HepG2 (cell line): ENCODE measurements around the gene LSM2. TPM values are rescaled to one million over a fixed set of nuclear protein-coding genes. Genes with fewer than 3 reads are reported as not detected.

Experiments used
- CAMTA2 ChIP-seq: sonication (generic); formaldehyde crosslinking; IDR thresholded peaks from 2 replicates; pipeline ENCODE4 v1.4.0; 2020; ENCODE audit warnings: mild to moderate bottlenecking, missing genetic modification reagents, borderline replicate concordance
- KAT2B ChIP-seq: fragments of 150-350 bp; IDR thresholded peaks from 2 replicates; pipeline ENCODE4 v1.6.1; 2014; ENCODE audit warnings: low read depth, low read length, borderline replicate concordance
- NCOA5 ChIP-seq: sonication (generic); formaldehyde crosslinking; IDR thresholded peaks from 2 replicates; pipeline ENCODE4 v1.4.0; 2020; ENCODE audit warnings: missing genetic modification reagents
- ZC3H4 ChIP-seq: sonication (generic); formaldehyde crosslinking; IDR thresholded peaks from 2 replicates; pipeline ENCODE4 v1.4.0; 2020; ENCODE audit warnings: missing genetic modification reagents, borderline replicate concordance
- ZNF33B ChIP-seq: sonication (generic); formaldehyde crosslinking; IDR thresholded peaks from 2 replicates; pipeline ENCODE4 v1.5.1; 2020; ENCODE audit warnings: mild to moderate bottlenecking, missing genetic modification reagents
- ZNF605 ChIP-seq: sonication (generic); formaldehyde crosslinking; IDR thresholded peaks from 2 replicates; pipeline ENCODE4 v1.8.0; 2022; ENCODE audit warnings: mild to moderate bottlenecking, missing genetic modification reagents
- ZNF670 ChIP-seq: sonication (generic); formaldehyde crosslinking; IDR thresholded peaks from 2 replicates; pipeline ENCODE4 v1.8.0; 2022; ENCODE audit warnings: mild to moderate bottlenecking, missing genetic modification reagents, borderline replicate concordance
- polyA plus RNA-seq, 8 experiments: library from polyadenylated mRNA; depleted of rRNA in 3 of 8; stranded (reverse) in 7 of 8; unstranded in 1 of 8; fragments of >200 nt; fragmentation: Illumina TruSeq in 4 of 8; extraction: Trizol in 4 of 8; gene quantifications; 2 replicates each; pipeline versions ENCODE4 v1.2.1 to v1.2.3, GENCODE V29; 2011 to 2016; ENCODE audit warnings: low read depth in 4 of 8, missing spikeins in 1 of 8, mixed read lengths in 1 of 8; ENCODE audit not compliant: insufficient read depth in 1 of 8
- total RNA-seq, 5 experiments: library from RNA; depleted of rRNA; stranded (reverse); fragments of >200 nt; fragmentation: Illumina TruSeq; extraction: Trizol; gene quantifications; 2 replicates each; pipeline ENCODE4 v1.2.3, GENCODE V29; 2016; ENCODE audit warnings: low read depth in 1 of 5
- TF ChIP-seq, protein P1 (sequence below), 2 experiments: fragments of 450-650 bp in 1 of 2; sonication (generic) in 1 of 2; formaldehyde crosslinking in 1 of 2; IDR thresholded peaks; 2 replicates each; pipeline versions ENCODE4 v1.6.1 to v1.8.0; 2016 to 2022; ENCODE audit warnings: antibody characterized with exemption in 1 of 2, mild to moderate bottlenecking in 1 of 2, missing genetic modification reagents in 1 of 2
- TF ChIP-seq, protein P2 (sequence below): IDR thresholded peaks from 2 replicates; pipeline ENCODE4 v1.6.1; 2016; ENCODE audit warnings: missing compliant biosample characterization, missing genetic modification reagents, borderline replicate concordance
- TF ChIP-seq, protein P3 (sequence below): sonication (generic); formaldehyde crosslinking; IDR thresholded peaks from 2 replicates; pipeline ENCODE4 v1.4.0; 2020; ENCODE audit warnings: missing genetic modification reagents
- TF ChIP-seq, protein P4 (sequence below): sonication (generic); formaldehyde crosslinking; IDR thresholded peaks from 2 replicates; pipeline ENCODE4 v1.4.0; 2020; ENCODE audit warnings: missing genetic modification reagents, borderline replicate concordance

Gene LSM2
- total and polyA plus RNA-seq, 2 of the 13 experiments (the other 11 are each of a cell fraction or from before 2014, with no cell fraction given), result 69.4 to 90.5 TPM

DNA sequence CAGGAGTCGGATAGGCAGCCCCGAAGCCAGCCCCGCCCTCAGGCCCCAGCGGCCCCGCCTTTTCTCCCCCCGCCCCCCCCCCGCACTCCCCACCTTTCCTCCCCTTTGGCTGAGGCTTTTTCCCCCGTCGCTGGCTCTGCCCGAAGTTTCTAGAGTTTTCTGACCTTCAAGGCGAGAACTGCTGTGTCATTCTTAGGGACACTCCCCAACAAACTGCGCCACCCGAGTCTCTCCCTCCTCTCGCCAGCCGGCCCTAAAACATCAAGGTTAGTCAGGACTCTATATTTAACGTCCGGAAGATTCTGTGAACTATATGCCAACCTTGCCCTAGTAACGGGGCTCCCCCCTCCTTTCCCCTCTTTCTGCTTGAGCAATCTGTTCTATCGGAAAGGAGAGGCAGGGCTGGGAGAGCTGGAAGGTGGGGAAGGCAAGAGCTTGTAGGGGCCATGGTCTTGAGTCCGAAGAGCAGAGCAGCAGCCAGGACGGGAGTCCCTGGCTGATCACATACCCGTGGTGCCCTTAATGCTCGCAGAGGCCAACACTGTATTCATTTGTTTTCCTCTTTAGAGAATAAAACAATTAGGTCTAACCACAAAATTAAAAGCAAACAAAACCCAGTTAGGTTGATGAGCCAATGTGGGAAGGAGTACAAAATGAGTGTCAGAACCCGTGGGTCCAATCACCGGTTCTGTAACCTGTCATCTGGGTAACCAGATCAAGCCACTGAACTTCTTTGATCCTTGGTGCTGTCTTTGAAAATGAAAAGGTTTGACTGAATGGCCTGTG is 15.5 kb upstream of the LSM2 start (continued):
- TF ChIP-seq, protein P1, sequence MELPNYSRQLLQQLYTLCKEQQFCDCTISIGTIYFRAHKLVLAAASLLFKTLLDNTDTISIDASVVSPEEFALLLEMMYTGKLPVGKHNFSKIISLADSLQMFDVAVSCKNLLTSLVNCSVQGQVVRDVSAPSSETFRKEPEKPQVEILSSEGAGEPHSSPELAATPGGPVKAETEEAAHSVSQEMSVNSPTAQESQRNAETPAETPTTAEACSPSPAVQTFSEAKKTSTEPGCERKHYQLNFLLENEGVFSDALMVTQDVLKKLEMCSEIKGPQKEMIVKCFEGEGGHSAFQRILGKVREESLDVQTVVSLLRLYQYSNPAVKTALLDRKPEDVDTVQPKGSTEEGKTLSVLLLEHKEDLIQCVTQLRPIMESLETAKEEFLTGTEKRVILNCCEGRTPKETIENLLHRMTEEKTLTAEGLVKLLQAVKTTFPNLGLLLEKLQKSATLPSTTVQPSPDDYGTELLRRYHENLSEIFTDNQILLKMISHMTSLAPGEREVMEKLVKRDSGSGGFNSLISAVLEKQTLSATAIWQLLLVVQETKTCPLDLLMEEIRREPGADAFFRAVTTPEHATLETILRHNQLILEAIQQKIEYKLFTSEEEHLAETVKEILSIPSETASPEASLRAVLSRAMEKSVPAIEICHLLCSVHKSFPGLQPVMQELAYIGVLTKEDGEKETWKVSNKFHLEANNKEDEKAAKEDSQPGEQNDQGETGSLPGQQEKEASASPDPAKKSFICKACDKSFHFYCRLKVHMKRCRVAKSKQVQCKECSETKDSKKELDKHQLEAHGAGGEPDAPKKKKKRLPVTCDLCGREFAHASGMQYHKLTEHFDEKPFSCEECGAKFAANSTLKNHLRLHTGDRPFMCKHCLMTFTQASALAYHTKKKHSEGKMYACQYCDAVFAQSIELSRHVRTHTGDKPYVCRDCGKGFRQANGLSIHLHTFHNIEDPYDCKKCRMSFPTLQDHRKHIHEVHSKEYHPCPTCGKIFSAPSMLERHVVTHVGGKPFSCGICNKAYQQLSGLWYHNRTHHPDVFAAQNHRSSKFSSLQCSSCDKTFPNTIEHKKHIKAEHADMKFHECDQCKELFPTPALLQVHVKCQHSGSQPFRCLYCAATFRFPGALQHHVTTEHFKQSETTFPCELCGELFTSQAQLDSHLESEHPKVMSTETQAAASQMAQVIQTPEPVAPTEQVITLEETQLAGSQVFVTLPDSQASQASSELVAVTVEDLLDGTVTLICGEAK (IDR thresholded peaks at IDR 0.05), result no peak
- TF ChIP-seq, protein P1 (CRISPR knock-in tag; IDR thresholded peaks at IDR 0.05), result 0 out of 2 replicates have a peak, but pooled peaks have one; percentile 24
- TF ChIP-seq NCOA5 (no peak), KAT2B (no peak), CAMTA2 (no peak), ZNF605 (CRISPR knock-in tag) (peak; percentile 79), ZNF670 (CRISPR knock-in tag) (peak; percentile 78; the same call in 1 of the 2 replicates), ZNF33B (CRISPR knock-in tag) (0 out of 2 replicates have a peak, but pooled peaks have one; percentile 49), ZC3H4 (CRISPR knock-in tag) (no peak)
- TF ChIP-seq, protein P2, sequence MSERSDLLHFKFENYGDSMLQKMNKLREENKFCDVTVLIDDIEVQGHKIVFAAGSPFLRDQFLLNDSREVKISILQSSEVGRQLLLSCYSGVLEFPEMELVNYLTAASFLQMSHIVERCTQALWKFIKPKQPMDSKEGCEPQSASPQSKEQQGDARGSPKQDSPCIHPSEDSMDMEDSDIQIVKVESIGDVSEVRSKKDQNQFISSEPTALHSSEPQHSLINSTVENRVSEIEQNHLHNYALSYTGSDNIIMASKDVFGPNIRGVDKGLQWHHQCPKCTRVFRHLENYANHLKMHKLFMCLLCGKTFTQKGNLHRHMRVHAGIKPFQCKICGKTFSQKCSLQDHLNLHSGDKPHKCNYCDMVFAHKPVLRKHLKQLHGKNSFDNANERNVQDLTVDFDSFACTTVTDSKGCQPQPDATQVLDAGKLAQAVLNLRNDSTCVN (CRISPR knock-in tag), result no peak
- TF ChIP-seq, protein P3, sequence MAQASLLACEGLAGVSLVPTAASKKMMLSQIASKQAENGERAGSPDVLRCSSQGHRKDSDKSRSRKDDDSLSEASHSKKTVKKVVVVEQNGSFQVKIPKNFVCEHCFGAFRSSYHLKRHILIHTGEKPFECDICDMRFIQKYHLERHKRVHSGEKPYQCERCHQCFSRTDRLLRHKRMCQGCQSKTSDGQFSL, result no peak
- TF ChIP-seq, protein P4, sequence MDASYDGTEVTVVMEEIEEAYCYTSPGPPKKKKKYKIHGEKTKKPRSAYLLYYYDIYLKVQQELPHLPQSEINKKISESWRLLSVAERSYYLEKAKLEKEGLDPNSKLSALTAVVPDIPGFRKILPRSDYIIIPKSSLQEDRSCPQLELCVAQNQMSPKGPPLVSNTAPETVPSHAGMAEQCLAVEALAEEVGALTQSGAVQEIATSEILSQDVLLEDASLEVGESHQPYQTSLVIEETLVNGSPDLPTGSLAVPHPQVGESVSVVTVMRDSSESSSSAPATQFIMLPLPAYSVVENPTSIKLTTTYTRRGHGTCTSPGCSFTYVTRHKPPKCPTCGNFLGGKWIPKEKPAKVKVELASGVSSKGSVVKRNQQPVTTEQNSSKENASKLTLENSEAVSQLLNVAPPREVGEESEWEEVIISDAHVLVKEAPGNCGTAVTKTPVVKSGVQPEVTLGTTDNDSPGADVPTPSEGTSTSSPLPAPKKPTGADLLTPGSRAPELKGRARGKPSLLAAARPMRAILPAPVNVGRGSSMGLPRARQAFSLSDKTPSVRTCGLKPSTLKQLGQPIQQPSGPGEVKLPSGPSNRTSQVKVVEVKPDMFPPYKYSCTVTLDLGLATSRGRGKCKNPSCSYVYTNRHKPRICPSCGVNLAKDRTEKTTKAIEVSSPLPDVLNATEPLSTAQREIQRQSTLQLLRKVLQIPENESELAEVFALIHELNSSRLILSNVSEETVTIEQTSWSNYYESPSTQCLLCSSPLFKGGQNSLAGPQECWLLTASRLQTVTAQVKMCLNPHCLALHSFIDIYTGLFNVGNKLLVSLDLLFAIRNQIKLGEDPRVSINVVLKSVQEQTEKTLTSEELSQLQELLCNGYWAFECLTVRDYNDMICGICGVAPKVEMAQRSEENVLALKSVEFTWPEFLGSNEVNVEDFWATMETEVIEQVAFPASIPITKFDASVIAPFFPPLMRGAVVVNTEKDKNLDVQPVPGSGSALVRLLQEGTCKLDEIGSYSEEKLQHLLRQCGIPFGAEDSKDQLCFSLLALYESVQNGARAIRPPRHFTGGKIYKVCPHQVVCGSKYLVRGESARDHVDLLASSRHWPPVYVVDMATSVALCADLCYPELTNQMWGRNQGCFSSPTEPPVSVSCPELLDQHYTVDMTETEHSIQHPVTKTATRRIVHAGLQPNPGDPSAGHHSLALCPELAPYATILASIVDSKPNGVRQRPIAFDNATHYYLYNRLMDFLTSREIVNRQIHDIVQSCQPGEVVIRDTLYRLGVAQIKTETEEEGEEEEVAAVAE, result no peak
